Left lung (tissue), 10 donors: ENCODE data around the gene CCBE1. TPM values are rescaled to one million over a fixed set of nuclear protein-coding genes. Genes with fewer than 3 reads are reported as not detected.

Source experiments
- ATAC-seq: fragments of 200-7000 bp; cut with Tn5 transposase; one replicate; pipeline ENCODE4 v1.9.1; 2020; ENCODE audit warnings: moderate library complexity
- DNase-seq, 4 donors: peaks; one replicate each; pipeline ENCODE4 v3.0.0-alpha.2; 2013 to 2020
- H3K27ac ChIP-seq, 2 donors: fragments of 200-600 bp; sonication (generic) in 1 of 2; one replicate each; pipeline versions ENCODE4 v1.5.0 to v1.8.0; 2020 to 2021
- H3K27me3 ChIP-seq, 2 donors: fragments of 200-600 bp; sonication (generic) in 1 of 2; one replicate each; pipeline versions ENCODE4 v1.5.0 to v1.8.0; 2020 to 2021
- H3K36me3 ChIP-seq, 2 donors: fragments of 200-600 bp; sonication (generic) in 1 of 2; one replicate each; pipeline versions ENCODE4 v1.5.0 to v1.8.0; 2020 to 2021
- H3K4me1 ChIP-seq, 2 donors: fragments of 200-600 bp; one replicate each; pipeline ENCODE4 v1.8.0; 2021
- H3K4me3 ChIP-seq, 2 donors: fragments of 200-600 bp; sonication (generic) in 1 of 2; one replicate each; pipeline versions ENCODE4 v1.5.0 to v1.8.0; 2020 to 2021; ENCODE audit warnings: mild to moderate bottlenecking in 1 of 2
- H3K9me3 ChIP-seq, 2 donors: fragments of 200-600 bp; sonication (generic) in 1 of 2; one replicate each; pipeline versions ENCODE4 v1.5.0 to v1.8.0; 2020 to 2021
- CTCF ChIP-seq, 2 donors: fragments of 200-600 bp; sonication (generic) in 1 of 2; IDR thresholded peaks; one replicate each; pipeline versions ENCODE4 v1.5.0 to v1.8.0; 2021; ENCODE audit warnings: antibody characterized with exemption in 2 of 2
- intact Hi-C, 2 donors: fragments of 100-400 bp; cut with DNase I; formaldehyde crosslinking; loops; one replicate each; pipeline versions ENCODE4 v1.11.2 to v1.14.2; 2022
- polyA plus RNA-seq, 6 donors: library from polyadenylated mRNA; unstranded; fragments of 120-200 nt; gene quantifications; one replicate each; pipeline ENCODE4 v1.2.1, GENCODE V29; 2013; ENCODE audit not compliant: insufficient read length in 6 of 6
- total RNA-seq, 2 donors: library from RNA; stranded (reverse); fragmentation: NEBNext Ultra II Directional; extraction: Animal tissue kit (Norgen Biotek cat#: 25700); gene quantifications; one replicate each; pipeline ENCODE4 v1.2.1, GENCODE V29; 2021
- donor health status: DM: no; HTN: yes; CAD: no.
- donor health status: DM: no; HTN: no; CAD: no.

The CCBE1 gene
- total and polyA plus RNA-seq, 8 donors: 16.0 to 96.5 (median 84.1) TPM

GRCh38 chr18:59416818-59417217 is 280.4 kb downstream of the CCBE1 start:
- H3K4me3 ChIP-seq: no peak overlapping the region
- intact Hi-C loops: no loop called here
- H3K9me3 ChIP-seq: no peaks in the 10 kb centered on the region
- DNase-seq (no peak), ATAC-seq (no peak)
- H3K27me3 ChIP-seq: peaks cover 0 to 4% of the 10 kb centered on the region in 2 donors
- no peaks in the 10 kb centered on the region for H3K36me3 ChIP-seq
- H3K4me1 ChIP-seq: no peaks in the 10 kb centered on the region
- H3K27ac ChIP-seq: no peak overlapping the region
- no peak for TF ChIP-seq CTCF (IDR thresholded peaks at IDR 0.05)

GRCh38 chr18:59414111-59414653 is 283.0 kb downstream of the CCBE1 start:
- no peaks in the 10 kb centered on the region for H3K36me3 ChIP-seq
- no peaks in the 10 kb centered on the region for H3K4me1 ChIP-seq
- no peaks in the 10 kb centered on the region for H3K9me3 ChIP-seq
- DNase-seq (no peak), ATAC-seq (no peak)
- H3K4me3 ChIP-seq: no peak overlapping the region
- TF ChIP-seq CTCF (IDR thresholded peaks at IDR 0.05): no peak
- H3K27ac ChIP-seq: no peak overlapping the region
- peaks cover 0 to 4% of the 10 kb centered on the region in 2 donors for H3K27me3 ChIP-seq
- intact Hi-C loops: no loop called here

- Histone ChIP-seq H3K4me3 (no peak overlapping the region), H3K27ac (no peak overlapping the region), H3K9me3 (no peaks in the 10 kb centered on the region), H3K27me3 (peaks cover 0 to 5% of the 10 kb centered on the region in 2 donors), H3K4me1 (no peaks in the 10 kb centered on the region), H3K36me3 (no peaks in the 10 kb centered on the region)
- intact Hi-C loops: loop anchor here in 1 of 2 donors (5.0 kb wide), 2 partner anchors 95 to 155 kb away; no protein-coding TSS in a partner anchor
- TF ChIP-seq CTCF (IDR thresholded peaks at IDR 0.05): peak; percentile 80 to 92
- ATAC-seq (peak; percentile 100), DNase-seq (peak; percentile 44 to 82 (median 66))
Observed at GRCh38 chr18:59402432-59403090, 294.7 kb downstream of the CCBE1 start.

DNA sequence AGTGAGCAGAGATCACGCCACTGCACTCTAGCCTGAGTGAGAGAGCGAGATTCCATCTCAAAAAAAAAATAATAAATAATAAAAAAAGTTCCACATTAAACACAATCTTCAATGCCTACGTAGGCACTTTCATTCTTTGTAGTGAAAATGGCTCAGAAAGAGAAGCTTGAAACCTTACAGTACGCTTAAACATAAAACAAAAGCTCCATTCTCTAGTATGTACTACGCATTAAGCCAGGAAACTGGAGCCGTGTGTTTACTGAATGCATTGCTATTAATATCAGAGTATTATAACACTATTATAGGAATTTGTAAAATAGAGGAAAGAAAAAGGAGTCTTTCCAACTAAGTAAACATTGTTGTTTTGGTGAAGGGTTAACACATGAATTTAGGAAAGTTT is 296.8 kb downstream of the CCBE1 start:
- peaks cover 0 to 11% of the 10 kb centered on the region in 2 donors for H3K27me3 ChIP-seq
- H3K4me3 ChIP-seq: no peak overlapping the region
- TF ChIP-seq CTCF (IDR thresholded peaks at IDR 0.05): no peak
- no peak overlapping the region for H3K27ac ChIP-seq
- no peaks in the 10 kb centered on the region for H3K9me3 ChIP-seq
- DNase-seq: no peak
- H3K36me3 ChIP-seq: no peaks in the 10 kb centered on the region
- intact Hi-C loops: loop anchor here in 1 of 2 donors (5.0 kb wide), 2 partner anchors 93 to 153 kb away; no protein-coding TSS in a partner anchor
- ATAC-seq: no peak
- H3K4me1 ChIP-seq: no peaks in the 10 kb centered on the region
